ENCODE data around the gene TMEM11. TPM values are rescaled to one million over a fixed set of nuclear protein-coding genes. Genes with fewer than 3 reads are reported as not detected.

The TMEM11 gene
- total and polyA plus RNA-seq, 4 donors = 9.3 to 20.8 (median 11.6) TPM

DNA sequence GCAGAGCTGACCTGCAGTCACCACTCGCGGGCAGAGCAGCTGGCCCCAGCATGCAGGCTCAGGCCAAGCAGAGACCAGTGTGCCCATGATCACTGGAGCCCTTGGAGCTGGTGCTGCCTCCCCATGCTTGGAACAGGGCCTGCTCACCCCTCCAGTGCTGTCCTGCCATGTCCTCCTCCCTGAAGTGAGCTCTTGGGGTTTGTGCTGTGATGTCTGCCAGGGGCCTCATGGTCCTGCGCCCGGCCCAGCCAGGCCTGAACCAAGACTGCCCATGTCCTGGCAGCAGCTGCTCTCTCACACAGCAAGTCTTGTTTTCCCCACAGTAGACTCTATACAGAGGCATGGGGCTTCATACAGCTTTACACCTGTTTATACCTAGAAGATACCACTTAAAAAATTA lies 24.6 kb downstream of the TMEM11 start:
- Histone ChIP-seq H3K4me1 (ENCODE audit: control insufficient read depth in 4 of 4, insufficient read depth in 4 of 4, low read length in 3 of 4) (no peaks in the 10 kb centered on the region), H3K4me3 (ENCODE audit: low read depth in 1 of 3, low read length in 3 of 3) (no peak overlapping the region), H3K36me3 (ENCODE audit: control insufficient read depth in 4 of 4, insufficient read depth in 3 of 4, low read depth in 1 of 4, low read length in 3 of 4) (peaks cover 2 to 8% (median 4%) of the 10 kb centered on the region in 4 donors), H3K9me3 (ENCODE audit: control insufficient read depth in 4 of 4, low read length in 3 of 4) (no peaks in the 10 kb centered on the region), H3K27me3 (ENCODE audit: control insufficient read depth in 4 of 4, insufficient read depth in 4 of 4, low read length in 3 of 4) (no peaks in the 10 kb centered on the region), H3K27ac (ENCODE audit: low read depth in 1 of 2, low read length in 2 of 2) (no peak overlapping the region), H3K9ac (ENCODE audit: low read depth in 1 of 2, low read length in 2 of 2) (no peak overlapping the region)
- no peak for DNase-seq (ENCODE audit: low spot score)
- WGBS = 98% methylated on average over 4 of the region's 4 CpGs
- TF ChIP-seq GABPA (IDR thresholded peaks at IDR 0.05 in 1 of 2, conservative IDR thresholded peaks at IDR 0.05 in 1 of 2) = no peak
- TF ChIP-seq YY1 (IDR thresholded peaks at IDR 0.05) = no peak
- no peak for TF ChIP-seq JUND (IDR thresholded peaks at IDR 0.05)
- TF ChIP-seq, protein P1, sequence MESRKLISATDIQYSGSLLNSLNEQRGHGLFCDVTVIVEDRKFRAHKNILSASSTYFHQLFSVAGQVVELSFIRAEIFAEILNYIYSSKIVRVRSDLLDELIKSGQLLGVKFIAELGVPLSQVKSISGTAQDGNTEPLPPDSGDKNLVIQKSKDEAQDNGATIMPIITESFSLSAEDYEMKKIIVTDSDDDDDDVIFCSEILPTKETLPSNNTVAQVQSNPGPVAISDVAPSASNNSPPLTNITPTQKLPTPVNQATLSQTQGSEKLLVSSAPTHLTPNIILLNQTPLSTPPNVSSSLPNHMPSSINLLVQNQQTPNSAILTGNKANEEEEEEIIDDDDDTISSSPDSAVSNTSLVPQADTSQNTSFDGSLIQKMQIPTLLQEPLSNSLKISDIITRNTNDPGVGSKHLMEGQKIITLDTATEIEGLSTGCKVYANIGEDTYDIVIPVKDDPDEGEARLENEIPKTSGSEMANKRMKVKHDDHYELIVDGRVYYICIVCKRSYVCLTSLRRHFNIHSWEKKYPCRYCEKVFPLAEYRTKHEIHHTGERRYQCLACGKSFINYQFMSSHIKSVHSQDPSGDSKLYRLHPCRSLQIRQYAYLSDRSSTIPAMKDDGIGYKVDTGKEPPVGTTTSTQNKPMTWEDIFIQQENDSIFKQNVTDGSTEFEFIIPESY (IDR thresholded peaks at IDR 0.05) = no peak
- no peak for TF ChIP-seq RAD21 (IDR thresholded peaks at IDR 0.05)
- TF ChIP-seq RXRA (IDR thresholded peaks at IDR 0.05) = no peak
- no peak for TF ChIP-seq TAF1 (conservative IDR thresholded peaks at IDR 0.05)
- TF ChIP-seq EGR1 (IDR thresholded peaks at IDR 0.05; ENCODE audit: low read depth in 2 of 2) = no peak
- no peak for TF ChIP-seq SP1 (IDR thresholded peaks at IDR 0.05)
- TF ChIP-seq, protein P2, sequence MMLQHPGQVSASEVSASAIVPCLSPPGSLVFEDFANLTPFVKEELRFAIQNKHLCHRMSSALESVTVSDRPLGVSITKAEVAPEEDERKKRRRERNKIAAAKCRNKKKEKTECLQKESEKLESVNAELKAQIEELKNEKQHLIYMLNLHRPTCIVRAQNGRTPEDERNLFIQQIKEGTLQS (IDR thresholded peaks at IDR 0.05) = no peak
- TF ChIP-seq, protein P3, sequence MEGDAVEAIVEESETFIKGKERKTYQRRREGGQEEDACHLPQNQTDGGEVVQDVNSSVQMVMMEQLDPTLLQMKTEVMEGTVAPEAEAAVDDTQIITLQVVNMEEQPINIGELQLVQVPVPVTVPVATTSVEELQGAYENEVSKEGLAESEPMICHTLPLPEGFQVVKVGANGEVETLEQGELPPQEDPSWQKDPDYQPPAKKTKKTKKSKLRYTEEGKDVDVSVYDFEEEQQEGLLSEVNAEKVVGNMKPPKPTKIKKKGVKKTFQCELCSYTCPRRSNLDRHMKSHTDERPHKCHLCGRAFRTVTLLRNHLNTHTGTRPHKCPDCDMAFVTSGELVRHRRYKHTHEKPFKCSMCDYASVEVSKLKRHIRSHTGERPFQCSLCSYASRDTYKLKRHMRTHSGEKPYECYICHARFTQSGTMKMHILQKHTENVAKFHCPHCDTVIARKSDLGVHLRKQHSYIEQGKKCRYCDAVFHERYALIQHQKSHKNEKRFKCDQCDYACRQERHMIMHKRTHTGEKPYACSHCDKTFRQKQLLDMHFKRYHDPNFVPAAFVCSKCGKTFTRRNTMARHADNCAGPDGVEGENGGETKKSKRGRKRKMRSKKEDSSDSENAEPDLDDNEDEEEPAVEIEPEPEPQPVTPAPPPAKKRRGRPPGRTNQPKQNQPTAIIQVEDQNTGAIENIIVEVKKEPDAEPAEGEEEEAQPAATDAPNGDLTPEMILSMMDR (IDR thresholded peaks at IDR 0.05; ENCODE audit: low read depth, low read length, missing input control) = no peak
- TF ChIP-seq NR2F2 (IDR thresholded peaks at IDR 0.05) = no peak
- TF ChIP-seq, protein P4, sequence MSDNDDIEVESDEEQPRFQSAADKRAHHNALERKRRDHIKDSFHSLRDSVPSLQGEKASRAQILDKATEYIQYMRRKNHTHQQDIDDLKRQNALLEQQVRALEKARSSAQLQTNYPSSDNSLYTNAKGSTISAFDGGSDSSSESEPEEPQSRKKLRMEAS (IDR thresholded peaks at IDR 0.05) = no peak
- TF ChIP-seq, protein P5, sequence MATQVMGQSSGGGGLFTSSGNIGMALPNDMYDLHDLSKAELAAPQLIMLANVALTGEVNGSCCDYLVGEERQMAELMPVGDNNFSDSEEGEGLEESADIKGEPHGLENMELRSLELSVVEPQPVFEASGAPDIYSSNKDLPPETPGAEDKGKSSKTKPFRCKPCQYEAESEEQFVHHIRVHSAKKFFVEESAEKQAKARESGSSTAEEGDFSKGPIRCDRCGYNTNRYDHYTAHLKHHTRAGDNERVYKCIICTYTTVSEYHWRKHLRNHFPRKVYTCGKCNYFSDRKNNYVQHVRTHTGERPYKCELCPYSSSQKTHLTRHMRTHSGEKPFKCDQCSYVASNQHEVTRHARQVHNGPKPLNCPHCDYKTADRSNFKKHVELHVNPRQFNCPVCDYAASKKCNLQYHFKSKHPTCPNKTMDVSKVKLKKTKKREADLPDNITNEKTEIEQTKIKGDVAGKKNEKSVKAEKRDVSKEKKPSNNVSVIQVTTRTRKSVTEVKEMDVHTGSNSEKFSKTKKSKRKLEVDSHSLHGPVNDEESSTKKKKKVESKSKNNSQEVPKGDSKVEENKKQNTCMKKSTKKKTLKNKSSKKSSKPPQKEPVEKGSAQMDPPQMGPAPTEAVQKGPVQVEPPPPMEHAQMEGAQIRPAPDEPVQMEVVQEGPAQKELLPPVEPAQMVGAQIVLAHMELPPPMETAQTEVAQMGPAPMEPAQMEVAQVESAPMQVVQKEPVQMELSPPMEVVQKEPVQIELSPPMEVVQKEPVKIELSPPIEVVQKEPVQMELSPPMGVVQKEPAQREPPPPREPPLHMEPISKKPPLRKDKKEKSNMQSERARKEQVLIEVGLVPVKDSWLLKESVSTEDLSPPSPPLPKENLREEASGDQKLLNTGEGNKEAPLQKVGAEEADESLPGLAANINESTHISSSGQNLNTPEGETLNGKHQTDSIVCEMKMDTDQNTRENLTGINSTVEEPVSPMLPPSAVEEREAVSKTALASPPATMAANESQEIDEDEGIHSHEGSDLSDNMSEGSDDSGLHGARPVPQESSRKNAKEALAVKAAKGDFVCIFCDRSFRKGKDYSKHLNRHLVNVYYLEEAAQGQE (IDR thresholded peaks at IDR 0.05) = no peak
- TF ChIP-seq FOXA1 (IDR thresholded peaks at IDR 0.05) = no peak
- no peak for TF ChIP-seq HNF4G (IDR thresholded peaks at IDR 0.05)
- TF ChIP-seq HNF4A (conservative IDR thresholded peaks at IDR 0.05) = no peak
- TF ChIP-seq FOXA2 (IDR thresholded peaks at IDR 0.05) = no peak

Data from liver (tissue), 9 donors.